Cardiac septum (tissue), 1 donor: Measurements from ENCODE around the gene SF1. TPM values are rescaled to one million over a fixed set of nuclear protein-coding genes. Genes with fewer than 3 reads are reported as not detected.
A peak's percentile ranks its signal among the peaks of the same experiment; 100 is the strongest.

Source experiments
- DNase-seq: peaks from one replicate; pipeline ENCODE4 v3.0.0-alpha.2; 2020; ENCODE audit warnings: low spot score
- intact Hi-C: fragments of 100-400 bp; cut with DNase I; formaldehyde crosslinking; loops from one replicate; pipeline ENCODE4 v1.14.0; 2022
- total RNA-seq: library from RNA; stranded (reverse); fragmentation: NEBNext Ultra II Directional; extraction: Animal tissue kit (Norgen Biotek cat#: 25700); gene quantifications from one replicate; pipeline ENCODE4 v1.2.1, GENCODE V29; 2021
- donor health status: DM: no; HTN: no; CAD: no.

The SF1 gene
- total RNA-seq, 1 donor from 2014 or later: 175 TPM

DNA sequence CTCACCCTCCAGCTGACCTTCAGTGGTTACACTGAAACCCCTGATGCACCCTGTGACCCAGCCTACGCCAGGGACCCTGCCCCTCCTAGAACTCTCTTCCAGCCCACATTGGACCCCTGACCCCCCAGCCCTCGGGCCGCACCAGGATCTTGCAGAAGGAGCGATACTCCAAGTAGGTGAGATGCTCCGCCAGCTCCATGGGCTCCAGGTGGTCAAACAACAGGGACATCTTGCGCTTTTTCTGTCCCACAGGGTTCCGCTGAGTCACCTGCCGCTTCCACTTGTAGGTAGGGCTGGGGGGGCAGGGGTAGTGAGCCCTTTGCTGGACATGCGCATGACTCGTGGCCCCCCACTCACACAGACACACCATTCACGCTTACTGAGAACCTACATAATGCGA, 38.5 kb downstream of the SF1 start:
- intact Hi-C loops: no loop called here
- DNase-seq: no peak

DNA sequence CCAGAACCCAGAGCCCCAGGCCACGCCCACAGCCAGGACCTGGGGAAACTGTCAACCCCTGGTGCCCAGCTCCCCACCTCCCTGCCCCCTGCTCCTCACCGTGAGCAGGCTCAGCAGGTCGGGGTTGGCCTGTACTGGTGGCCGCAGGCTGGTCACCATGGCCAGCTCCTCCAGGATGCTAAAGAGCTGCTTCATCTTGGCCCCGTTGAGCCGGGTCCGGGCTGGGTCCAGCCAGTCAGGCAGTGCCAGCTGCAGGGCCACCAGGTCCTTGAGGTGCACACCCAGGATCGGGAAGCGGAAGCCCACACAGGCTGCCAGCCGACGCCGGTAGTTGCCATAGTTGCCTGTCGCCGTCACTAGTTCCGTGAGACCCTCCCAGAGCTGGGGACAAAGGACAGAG, 41.7 kb downstream of the SF1 start:
- no peak for DNase-seq
- intact Hi-C loops: no loop called here

DNA sequence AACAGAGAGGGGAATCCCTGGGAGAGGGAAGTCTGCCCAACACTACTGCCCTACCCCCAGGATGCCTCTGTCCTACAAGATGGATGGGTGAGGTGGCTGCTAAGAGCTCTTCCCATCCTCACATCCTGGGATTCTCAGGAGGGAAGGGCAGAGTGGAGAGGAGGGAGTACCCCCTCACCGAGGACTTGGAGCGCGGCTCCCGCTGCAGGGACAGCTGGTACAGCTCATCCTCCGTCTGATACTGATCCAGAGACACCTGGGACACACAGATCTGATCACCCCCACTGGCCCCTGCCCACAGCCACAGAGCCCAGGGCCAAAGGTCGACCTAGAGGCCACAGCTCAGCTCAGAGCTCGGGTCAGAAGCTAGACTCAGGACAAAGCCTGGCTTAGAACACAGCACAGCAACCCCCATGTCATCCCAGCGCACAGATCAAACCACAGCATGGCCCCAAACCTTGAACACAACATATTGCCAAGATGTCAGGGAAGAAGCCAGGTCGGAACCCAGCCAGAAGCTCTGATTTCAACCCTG, 42.5 kb downstream of the SF1 start:
- no peak for DNase-seq
- intact Hi-C loops: no loop called here

DNA sequence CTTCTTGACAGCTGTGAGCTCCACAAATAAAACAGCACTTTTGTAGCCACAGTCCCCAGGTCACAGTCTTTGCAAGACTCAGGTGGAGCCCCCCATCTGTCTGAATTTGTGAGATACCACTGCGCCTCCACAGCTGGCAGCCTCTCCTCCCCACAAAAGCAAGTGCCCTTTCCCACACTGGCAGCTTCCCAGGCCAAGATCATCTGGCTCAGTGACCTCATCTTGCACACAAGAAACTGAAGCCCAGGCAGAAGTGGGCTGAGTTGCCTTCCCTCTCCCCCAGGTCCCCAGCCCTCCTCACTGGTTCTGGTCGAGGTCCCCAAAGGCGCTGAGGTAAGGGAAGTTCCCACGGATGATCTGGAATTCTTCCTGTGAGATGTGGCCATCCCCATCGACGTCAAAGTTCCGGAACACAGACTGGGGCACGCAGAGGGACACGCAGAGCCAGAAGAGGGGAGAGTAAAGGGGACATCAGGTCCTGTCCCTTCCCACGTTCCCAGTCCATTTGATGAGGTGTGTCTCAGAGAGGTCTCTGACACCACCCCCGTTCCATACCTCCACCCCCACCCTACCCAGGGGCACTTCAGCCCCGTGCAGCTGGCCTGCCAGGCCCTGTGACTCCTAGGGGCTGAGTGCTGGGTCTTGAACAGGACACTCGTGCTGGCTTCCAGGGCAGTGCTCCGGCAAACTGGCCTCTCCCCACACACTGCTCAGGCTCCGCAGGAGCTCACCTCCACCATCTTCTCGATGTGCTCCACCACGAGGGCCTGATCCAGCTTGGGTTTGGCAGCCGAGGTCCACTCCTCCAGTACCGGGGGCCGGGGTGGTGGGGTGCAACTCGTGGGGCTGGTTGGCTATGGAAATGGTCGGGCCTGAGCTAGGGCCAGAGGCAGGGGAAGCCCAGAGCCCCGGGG, 43.3 kb downstream of the SF1 start:
- no peak for DNase-seq
- intact Hi-C loops: no loop called here

DNA sequence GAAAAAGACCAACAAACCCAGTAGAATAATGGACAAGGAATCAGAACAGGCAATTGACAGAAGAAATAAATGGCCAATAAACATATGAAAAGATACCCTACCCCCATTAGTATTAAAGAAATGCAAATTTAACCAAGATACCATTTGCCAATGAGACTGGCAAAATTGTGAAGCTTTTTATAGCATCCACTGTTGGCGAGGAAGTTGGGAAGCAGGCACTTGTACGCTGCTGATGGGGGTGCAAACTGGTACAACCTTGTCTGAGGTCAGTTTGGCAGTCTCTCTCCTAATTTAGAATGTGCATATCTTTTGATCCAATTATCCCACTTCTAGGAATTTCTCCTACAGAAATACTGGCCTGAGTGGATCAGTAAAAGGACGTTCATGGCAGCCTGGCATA, 46.7 kb downstream of the SF1 start:
- intact Hi-C loops: no loop called here
- DNase-seq: no peak

DNA sequence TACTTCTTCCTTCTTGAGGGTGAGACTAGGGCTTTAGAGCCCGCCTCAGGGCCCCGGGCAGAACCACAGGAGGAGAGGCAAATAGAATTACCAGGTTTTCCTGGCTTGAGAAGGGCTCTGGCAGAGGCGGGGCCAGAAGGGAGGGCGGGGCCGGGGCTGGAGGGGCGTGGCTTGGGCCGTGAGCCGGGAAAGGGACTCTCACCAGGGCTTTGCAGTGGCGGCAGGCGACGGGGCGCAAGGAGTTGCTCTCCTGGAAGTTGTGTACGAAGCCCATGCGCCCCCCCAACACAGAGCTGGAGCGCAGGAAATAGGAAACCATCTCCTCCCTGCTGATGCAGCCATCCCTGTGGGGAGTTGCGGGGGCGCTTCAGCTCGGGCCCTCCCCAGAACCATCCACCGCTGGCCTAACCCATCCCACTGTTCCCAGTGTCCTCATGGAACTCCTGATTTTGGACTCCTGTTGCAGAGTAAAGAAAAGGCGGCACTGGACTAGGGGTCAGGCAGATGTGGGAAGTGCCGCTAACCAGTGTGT, 48.4 kb downstream of the SF1 start:
- intact Hi-C loops: no loop called here
- DNase-seq: no peak

DNA sequence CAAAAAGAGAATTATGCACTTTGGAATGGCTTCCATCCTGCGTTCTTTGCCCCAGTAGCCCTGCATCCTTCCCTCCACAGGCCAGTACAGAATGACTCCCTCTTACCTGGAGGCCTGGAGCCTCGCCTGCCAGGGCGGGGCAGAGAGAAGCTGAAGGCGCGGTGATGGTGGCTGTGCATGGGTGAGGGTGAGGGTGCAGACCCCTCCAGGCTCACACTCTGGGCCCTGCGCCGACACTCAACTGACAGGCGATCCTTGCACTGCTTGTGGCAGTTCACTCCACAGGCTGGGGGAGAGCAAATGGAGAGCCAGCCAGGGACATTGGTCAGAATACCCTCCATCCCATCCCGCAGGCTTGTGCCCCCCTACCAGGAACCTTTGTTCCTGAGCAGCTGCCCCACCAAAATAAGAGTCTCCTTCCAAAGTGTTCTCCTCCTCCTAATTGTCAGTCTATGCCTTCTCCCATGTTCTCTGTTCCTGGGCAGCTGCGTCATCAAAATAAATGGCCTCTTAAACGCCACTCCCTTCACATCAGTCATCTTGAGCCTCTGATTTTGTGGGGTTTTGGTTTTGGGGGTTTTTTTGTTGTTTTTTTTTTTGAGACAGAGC, 49.5 kb downstream of the SF1 start:
- DNase-seq: no peak
- intact Hi-C loops: no loop called here

DNA sequence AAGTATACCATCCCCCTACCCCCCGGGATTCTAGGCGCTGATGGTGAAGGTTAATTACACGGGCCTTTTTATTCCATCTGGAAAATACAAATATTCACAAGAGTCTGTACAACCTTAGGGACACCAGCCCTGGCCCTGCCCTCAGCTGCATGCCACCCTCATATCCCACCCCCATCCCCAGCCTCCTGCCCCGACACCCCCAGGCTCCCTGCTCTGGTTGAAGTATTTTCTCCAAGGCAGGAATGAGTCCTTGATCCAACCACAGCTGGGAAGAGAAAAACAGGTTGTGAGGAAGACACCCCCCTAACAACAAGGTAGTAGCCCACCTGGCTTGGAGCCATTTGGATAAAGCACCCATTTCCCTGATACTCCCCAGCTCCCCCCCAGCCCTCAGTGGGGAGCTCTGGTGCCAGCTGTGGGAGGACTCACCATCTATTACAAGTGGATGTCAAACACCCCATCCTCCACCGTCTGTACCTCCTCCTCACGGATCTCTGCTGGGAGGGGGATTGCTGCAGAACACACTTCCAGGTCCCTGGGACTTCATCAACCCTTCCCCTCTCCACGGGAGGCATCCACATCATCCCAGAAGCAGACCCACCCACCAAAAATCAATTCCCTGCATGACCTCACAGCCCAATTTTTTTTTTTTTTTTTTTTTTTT, 51.3 kb downstream of the SF1 start:
- DNase-seq: no peak
- intact Hi-C loops: no loop called here

DNA sequence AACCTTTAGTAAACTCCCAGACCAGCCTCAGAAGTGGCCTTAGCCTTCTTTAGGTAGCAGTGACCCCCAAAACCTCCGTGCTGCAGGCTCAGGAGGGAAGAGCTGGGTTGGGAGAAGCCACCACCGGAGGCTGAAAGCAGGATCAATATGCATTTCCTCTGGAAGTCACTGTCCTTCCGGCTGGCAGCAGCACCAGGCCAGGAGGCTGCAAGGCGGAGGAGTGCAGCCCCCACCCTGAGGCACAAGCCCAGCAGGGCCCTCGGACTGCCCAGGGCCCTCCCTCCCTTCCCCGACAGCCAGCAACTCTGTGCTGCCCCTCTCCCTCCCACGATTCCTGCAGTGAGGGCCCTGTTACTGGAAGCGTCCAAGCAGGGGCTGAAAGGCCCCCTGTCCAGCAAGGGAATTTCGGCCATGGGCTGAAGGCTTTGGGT, 52.1 kb downstream of the SF1 start:
- DNase-seq: no peak

DNA sequence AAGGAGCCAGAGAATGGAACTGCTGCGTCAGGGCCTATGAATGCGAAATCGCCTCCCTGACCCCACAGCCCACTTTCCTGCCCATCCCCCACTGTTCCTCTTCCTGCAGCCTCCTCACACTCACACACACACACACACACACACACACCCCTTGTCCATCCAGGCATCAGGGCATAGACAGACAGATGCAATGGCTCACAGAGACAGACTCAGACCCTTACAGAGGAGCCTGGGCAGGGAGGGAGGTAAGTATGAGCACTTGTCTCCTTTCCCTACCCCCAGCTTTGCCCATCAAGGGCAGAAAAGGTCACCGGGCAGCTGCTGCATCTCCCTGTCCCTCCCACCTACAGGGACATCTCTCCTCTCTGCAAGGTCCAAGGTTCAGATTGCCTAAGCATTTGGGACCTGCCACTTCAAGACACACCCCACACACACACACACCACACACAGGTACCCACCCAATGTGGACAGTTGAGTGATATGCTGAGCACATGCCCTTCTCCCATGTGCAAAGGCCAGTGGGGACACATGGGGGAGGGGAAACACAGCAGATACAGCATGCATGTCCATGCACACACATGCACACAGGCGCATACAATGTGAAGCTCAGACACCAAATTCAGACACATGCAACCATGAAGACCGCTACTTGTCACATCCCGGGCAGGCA, 53.3 kb downstream of the SF1 start:
- intact Hi-C loops: loop anchor here (2.0 kb wide), 1 partner anchor 36 kb away; no protein-coding TSS in a partner anchor
- no peak for DNase-seq

More for the DNA sequence above, 52.1 kb downstream of the SF1 start:
- intact Hi-C loops: no loop called here

DNA sequence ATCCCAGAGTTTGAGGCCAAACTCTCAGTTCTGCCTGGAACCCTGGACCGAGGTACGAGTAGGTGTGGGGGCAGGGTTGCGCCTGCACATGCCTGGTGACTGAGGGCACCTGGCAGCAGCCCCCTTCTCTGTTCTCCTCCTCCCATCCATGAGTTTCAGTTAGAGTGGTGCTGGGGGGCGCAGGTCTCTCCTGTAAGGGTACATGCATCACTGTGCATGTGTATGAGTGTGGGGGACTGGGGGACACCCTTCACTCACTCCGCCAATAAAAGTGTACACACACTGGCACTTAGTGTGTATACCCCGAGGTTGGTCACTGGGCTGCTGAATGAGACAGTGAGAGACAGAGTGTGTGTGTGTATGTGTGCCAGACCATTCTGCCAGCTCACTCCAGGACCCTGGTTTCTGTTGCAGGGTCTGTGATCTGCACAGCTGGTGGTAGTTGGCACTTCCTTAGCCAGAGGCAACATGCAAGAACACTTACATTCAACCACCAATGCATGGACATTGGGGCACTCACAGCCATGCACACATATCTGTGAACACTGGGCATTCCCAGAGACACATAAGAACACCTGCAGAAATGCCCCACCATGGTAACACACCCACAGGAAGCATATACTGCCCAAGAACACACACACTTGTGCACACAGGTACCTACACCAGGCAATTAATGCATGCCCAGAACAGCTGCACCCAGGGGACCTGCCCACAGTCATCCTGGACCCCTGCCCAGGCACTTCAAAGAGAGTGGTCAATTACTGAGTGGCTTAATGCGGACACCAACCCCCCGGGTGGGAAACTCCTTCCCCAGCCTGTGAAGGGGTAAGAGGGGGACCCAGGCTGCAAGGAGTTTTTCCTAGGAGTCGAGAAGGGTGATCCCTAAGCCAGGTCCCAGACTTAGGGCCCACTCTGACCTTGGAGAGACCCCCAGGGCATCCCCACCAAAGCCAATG, 54.2 kb downstream of the SF1 start:
- intact Hi-C loops: loop anchor here (2.0 kb wide), 1 partner anchor 35 kb away; no protein-coding TSS in a partner anchor
- DNase-seq: no peak

DNA sequence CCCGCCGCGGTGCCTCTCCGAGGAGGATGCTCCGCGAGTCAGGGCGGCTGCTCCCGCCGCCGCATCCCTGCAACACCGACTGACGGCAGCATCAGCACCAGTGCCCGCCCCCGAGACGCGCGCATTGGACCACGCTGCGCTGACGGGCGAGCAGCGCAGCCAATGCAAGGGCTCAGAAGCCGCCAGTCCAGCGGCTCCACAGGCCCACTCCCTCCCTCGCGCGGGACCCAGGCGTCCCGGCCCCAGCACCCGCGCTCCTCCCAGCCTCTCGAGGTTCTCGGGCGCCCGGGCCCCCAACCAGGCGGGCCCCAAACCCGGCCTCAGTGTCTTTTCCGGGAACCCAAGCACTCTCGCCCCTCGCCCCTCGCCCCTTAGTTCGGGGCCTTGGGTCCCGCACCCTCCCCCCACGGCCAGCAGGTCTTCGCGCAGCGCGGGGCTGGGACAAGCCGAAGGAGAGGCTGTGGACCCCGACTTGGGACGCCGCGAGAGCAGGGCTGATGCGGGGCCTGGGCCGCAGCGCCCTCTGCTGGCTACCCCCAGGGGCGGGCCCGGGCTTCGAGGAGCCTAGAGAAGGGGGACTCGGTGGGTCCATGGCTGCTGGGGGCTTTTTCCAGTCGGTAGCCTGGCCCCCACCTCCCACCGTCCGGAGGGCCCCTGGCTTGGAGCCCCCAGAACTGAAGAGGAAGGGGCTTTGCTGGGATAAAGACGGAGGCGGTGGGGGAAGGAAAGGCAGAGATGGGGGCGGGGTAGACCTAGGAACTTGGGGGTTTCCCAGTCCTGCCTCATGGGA, 55.0 kb downstream of the SF1 start, which contains the start of gene NRXN2:
Gene NRXN2 (minus strand): TSS at position 81 of the 790 bp plus-strand sequence. CDS start 9,498 bp downstream, outside the sequence.
- intact Hi-C loops: no loop called here
- DNase-seq: peak; percentile 95

DNA sequence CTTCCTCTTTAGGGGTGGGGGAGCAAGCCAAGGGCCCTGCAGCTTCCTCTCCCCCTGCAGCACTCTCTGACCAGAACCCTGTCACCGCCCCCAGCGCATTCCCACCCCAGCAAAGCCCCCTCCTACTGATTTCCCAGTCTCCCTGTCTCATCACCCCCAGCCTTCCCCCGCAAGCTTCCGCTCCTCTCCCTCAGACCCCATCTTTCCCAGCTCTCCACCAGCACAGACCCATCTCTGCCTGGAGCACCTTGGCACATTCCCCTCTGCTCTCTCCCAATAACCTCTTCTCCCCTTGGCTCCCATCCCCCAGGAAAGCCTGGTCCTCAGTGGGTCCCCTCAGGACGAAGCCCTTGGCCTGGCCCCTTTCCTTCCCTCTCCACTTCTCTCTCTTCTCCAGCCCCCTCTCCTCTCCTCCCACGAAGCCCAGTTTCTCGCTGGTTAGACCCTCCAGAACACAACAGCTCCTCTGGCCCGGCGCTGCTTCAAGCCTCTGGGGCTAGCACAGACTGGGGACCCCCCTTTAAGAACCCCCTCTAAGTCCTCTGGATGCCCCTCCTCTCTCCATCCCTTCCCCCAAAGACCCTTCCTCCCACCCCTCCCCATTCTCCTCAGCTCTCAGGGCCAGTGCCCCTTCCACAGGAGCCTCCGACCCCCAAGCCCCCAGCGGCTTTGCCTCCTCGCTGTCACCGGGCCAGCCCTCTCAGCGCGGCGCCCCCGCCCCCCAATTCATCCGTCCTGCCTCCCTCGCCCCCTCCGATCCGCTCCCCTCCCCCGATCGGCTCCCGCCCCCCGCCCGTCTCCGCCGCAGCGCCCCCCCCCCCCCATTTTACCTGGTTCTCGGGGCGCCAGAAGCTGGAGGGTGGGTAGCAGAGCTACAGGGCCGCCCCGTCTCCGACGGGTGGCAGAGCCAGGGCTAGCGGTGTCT, 55.9 kb downstream of the SF1 start:
- no peak for DNase-seq
- intact Hi-C loops: no loop called here

DNA sequence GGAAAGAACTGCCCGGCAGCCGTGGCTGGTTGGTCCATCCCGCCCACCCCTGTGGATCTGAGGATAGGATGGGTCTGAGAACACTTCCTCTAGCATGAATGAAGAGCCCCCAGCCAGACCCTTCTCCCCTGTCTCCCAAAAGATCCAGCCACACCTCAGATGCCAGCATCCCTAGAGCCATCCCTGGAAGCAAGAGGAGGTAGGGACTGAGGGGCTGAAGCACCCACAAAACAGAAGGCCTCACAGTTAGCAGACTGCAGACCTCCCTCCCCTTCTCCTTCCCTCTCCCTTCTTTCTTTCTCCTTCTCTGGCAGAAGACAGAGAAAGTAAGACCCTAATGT, 57.0 kb downstream of the SF1 start:
- intact Hi-C loops: no loop called here
- DNase-seq: no peak

DNA sequence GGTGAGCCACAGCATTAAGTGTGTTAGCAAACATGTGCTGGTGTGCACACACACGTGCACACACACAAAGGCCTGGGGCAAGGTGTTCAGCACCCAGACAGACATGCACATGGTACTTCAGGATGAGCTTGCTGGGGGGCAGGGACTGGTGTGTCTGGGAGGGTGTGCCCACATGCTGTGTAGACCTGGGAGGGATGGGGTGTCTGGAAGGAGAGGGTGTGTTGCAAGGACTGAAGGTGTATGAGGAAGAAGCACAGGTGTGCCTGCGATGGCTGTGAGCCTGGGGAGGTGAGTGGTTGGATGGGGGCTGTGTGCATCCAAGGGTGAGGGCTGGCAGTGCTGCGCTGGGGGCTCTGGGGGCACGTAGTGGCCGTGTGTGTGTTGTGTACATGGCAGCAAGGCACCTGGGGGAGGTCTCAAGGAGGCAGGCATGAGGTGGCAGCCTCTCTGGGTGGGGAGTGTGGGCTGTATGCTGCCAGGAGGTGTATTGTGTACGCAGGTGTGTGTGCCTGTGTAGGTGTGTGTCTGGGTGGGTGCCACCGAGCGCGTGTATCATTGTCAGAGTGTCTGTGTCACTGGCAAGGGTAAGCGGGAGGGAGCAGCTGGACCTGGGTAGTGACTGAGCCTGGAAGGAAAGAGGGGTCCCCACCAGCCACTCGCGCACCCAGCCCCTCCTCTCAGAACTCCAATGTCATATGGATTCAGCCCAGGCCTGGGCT, 57.5 kb downstream of the SF1 start:
- no peak for DNase-seq
- intact Hi-C loops: no loop called here

DNA sequence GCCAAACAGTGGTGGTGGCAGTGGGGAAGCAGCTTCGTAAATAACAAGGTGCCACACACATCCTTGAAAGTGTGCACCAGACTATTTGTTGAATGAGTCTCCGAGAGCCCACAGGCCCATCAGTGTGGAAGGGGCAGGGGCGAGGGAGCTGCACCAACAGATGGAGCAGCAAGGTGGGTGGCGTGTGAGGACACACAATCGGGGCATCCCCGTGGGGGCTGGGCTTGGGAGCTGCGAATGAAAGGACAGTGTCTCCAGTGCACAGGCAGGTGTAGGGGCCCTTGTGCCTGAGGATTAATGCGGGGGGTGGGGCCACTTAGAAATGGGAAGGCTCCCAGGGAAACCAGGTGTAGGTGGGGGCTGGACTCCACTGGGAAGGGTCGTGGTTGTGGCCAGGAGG, 58.2 kb downstream of the SF1 start:
- DNase-seq: no peak
- intact Hi-C loops: no loop called here
